GM19455 (cell line): ENCODE results near the gene MIS18A.
A peak's percentile ranks its signal among the peaks of the same experiment; 100 is the strongest.
"Not testable (repeated sequence)": the region's sequence is repeated elsewhere in the genome, so short reads cannot be mapped to it uniquely, and the experiment has no call there.

Source experiments
- ATAC-seq: cut with Tn5 transposase; IDR thresholded peaks from one replicate; pipeline ENCODE4 v1.9.1; 2021; ENCODE audit not compliant: unreplicated experiment

Gene MIS18A

GRCh38 chr21:32278518-32279376, at the start of gene MIS18A:
MIS18A (minus strand) TSS chr21:32279049; CDS start chr21:32279014, 35 bp downstream.
- peak; percentile 94 for ATAC-seq

GRCh38 chr21:32328595-32328994, 49.7 kb upstream of the MIS18A start:
- no peak for ATAC-seq

GRCh38 chr21:32325706-32326105, 46.9 kb upstream of the MIS18A start:
- ATAC-seq = no peak

- ATAC-seq = no peak
These were observed 43.8 kb upstream of the MIS18A start for GRCh38 chr21:32322676-32323075.

- no peak for ATAC-seq
These were observed 43.3 kb upstream of the MIS18A start for GRCh38 chr21:32322103-32322502.

- no peak for ATAC-seq
These were observed 42.6 kb upstream of the MIS18A start for GRCh38 chr21:32321480-32321879.

- no peak for ATAC-seq
These were observed 41.9 kb upstream of the MIS18A start for GRCh38 chr21:32320726-32321125.

GRCh38 chr21:32320059-32320458, 41.2 kb upstream of the MIS18A start:
- no peak for ATAC-seq

GRCh38 chr21:32319012-32319411, 40.2 kb upstream of the MIS18A start:
- no peak for ATAC-seq

GRCh38 chr21:32317726-32318125, 38.9 kb upstream of the MIS18A start:
- ATAC-seq = no peak

GRCh38 chr21:32316361-32317215, 37.7 kb upstream of the MIS18A start:
- no peak for ATAC-seq

- ATAC-seq = no peak
These were observed 36.8 kb upstream of the MIS18A start for GRCh38 chr21:32315511-32316281.

- no peak for ATAC-seq
These were observed 36.0 kb upstream of the MIS18A start for GRCh38 chr21:32314806-32315205.

- no peak for ATAC-seq
These were observed 34.1 kb upstream of the MIS18A start for GRCh38 chr21:32312976-32313375.

- no peak for ATAC-seq
These were observed 33.5 kb upstream of the MIS18A start for GRCh38 chr21:32312326-32312725.

- ATAC-seq = no peak
These were observed 32.8 kb upstream of the MIS18A start for GRCh38 chr21:32311621-32312020.

GRCh38 chr21:32310976-32311375, 32.1 kb upstream of the MIS18A start:
- ATAC-seq = not testable (repeated sequence)

- ATAC-seq = no peak
These were observed 31.1 kb upstream of the MIS18A start for GRCh38 chr21:32309906-32310460.

GRCh38 chr21:32308696-32309095, 29.8 kb upstream of the MIS18A start:
- no peak for ATAC-seq

- no peak for ATAC-seq
These were observed 28.9 kb upstream of the MIS18A start for GRCh38 chr21:32307706-32308105.
